K562 (cell line): ENCODE data around the gene FOXO3. TPM values are rescaled to one million over a fixed set of nuclear protein-coding genes. Genes with fewer than 3 reads are reported as not detected.
A peak's percentile ranks its signal among the peaks of the same experiment; 100 is the strongest.

Experiments
- CSDE1 ChIP-seq, 2 experiments: fragments of 450-650 bp; IDR thresholded peaks; 2 replicates each; pipeline ENCODE4 v1.6.1; 2016; ENCODE audit warnings: mild to moderate bottlenecking in 1 of 2
- SNRNP70 ChIP-seq: fragments of 200-400 bp; formaldehyde crosslinking; optimal IDR thresholded peaks from 2 replicates; pipeline ENCODE3; 2017; ENCODE audit warnings: low read depth, low read length
- TRIM25 ChIP-seq: fragments of 450-650 bp; IDR thresholded peaks from 2 replicates; pipeline ENCODE4 v1.7.0; 2016; ENCODE audit warnings: borderline replicate concordance
- ZNF431 ChIP-seq: sonication (generic); formaldehyde crosslinking; IDR thresholded peaks from 2 replicates; pipeline ENCODE4 v1.8.0; 2022; ENCODE audit warnings: mild to moderate bottlenecking, missing genetic modification reagents
- polyA plus RNA-seq, 8 experiments: library from polyadenylated mRNA; depleted of rRNA in 4 of 8; stranded (reverse) in 5 of 8; unstranded in 3 of 8; fragments of >200 nt; fragmentation: Nextera tagmentation in 2 of 8; fragmentation: Illumina TruSeq in 1 of 8; extraction: Ambion mirVana in 2 of 8; extraction: Trizol in 1 of 8; gene quantifications; 2 replicates each; pipeline versions ENCODE4 v1.2.1 to v1.2.3, GENCODE V29; 2011 to 2014; ENCODE audit warnings: inconsistent platforms in 1 of 8, missing spikeins in 1 of 8
- total RNA-seq, 7 experiments: library from RNA; depleted of rRNA in 6 of 7; stranded (reverse); fragments of >200 nt in 6 of 7; fragmentation: Illumina TruSeq in 2 of 7; extraction: Trizol in 2 of 7; gene quantifications; 2 replicates each; pipeline versions ENCODE4 v1.2.1 to v1.2.3, GENCODE V29; 2011 to 2021; ENCODE audit warnings: low replicate concordance in 1 of 7
- TF ChIP-seq, protein P1 (sequence below): sonication (generic); formaldehyde crosslinking; IDR thresholded peaks from 2 replicates; pipeline ENCODE4 v1.4.0; 2020; ENCODE audit warnings: mild to moderate bottlenecking, missing genetic modification reagents
- TF ChIP-seq, protein P2 (sequence below): fragments of 450-650 bp; formaldehyde crosslinking; IDR thresholded peaks from 2 replicates; pipeline ENCODE4 v1.4.0; 2020; ENCODE audit warnings: mild to moderate bottlenecking, moderate library complexity
- TF ChIP-seq, protein P3 (sequence below), 2 experiments: fragments of 450-650 bp in 1 of 2; sonication (generic) in 1 of 2; formaldehyde crosslinking in 1 of 2; IDR thresholded peaks; 2 replicates each; pipeline versions ENCODE4 v1.7.1 to v1.9.0; 2016 to 2022; ENCODE audit warnings: inconsistent platforms in 1 of 2, mild to moderate bottlenecking in 1 of 2, missing genetic modification reagents in 1 of 2
- TF ChIP-seq, protein P4 (sequence below): sonication (generic); IDR thresholded peaks from 2 replicates; pipeline ENCODE4 v1.6.1; 2016

FOXO3 gene
- total and polyA plus RNA-seq, 9 of the 15 experiments (the other 6 are each of a cell fraction or from before 2014, with no cell fraction given), result 3.0 to 14.6 (median 6.0) TPM

DNA sequence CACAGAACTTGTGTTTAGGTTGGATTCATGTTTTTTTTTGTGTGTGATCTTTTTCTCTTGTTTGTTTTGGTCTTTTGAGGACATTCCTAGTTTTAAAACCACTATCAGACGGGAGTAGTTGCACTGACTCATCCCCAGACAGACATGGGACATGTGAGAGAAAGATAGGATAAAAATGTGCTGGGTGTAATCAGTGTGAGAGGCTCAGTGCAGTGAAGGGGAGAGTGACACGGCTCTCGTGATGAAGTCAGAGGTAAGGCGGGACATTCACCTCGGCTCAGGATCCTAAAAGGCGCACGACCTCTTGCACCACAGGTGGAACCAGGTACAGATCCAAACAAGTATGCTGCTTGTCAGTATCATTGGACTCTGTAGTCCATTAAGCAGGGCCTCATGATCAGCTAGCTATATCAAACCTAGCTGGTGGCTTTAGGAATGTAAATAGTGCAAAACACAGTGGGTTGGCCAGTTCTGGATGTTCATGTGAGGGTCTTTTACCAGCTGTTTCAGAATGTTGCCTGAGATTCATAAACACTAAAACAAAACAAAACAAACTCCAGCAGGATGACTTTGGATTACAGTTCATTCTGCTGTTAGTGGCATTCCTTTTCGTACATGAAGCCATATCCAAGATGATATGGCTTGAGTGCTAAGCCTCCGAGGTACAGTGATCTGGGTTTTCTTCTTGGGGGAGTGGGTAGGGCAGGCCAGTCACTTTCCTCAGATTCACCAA lies 18.0 kb downstream of the FOXO3 start (continued):
- TF ChIP-seq, protein P1, sequence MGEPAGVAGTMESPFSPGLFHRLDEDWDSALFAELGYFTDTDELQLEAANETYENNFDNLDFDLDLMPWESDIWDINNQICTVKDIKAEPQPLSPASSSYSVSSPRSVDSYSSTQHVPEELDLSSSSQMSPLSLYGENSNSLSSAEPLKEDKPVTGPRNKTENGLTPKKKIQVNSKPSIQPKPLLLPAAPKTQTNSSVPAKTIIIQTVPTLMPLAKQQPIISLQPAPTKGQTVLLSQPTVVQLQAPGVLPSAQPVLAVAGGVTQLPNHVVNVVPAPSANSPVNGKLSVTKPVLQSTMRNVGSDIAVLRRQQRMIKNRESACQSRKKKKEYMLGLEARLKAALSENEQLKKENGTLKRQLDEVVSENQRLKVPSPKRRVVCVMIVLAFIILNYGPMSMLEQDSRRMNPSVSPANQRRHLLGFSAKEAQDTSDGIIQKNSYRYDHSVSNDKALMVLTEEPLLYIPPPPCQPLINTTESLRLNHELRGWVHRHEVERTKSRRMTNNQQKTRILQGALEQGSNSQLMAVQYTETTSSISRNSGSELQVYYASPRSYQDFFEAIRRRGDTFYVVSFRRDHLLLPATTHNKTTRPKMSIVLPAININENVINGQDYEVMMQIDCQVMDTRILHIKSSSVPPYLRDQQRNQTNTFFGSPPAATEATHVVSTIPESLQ, result no peak
- TF ChIP-seq, protein P2, sequence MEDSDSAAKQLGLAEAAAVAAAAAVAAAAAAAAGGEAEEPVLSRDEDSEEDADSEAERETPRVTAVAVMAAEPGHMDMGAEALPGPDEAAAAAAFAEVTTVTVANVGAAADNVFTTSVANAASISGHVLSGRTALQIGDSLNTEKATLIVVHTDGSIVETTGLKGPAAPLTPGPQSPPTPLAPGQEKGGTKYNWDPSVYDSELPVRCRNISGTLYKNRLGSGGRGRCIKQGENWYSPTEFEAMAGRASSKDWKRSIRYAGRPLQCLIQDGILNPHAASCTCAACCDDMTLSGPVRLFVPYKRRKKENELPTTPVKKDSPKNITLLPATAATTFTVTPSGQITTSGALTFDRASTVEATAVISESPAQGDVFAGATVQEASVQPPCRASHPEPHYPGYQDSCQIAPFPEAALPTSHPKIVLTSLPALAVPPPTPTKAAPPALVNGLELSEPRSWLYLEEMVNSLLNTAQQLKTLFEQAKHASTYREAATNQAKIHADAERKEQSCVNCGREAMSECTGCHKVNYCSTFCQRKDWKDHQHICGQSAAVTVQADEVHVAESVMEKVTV, result no peak
- TF ChIP-seq ZNF431 (CRISPR knock-in tag) (no peak), SNRNP70 (no peak), TRIM25 (no peak), CSDE1 (IDR thresholded peaks at IDR 0.05) (no peak)
- TF ChIP-seq, protein P3, sequence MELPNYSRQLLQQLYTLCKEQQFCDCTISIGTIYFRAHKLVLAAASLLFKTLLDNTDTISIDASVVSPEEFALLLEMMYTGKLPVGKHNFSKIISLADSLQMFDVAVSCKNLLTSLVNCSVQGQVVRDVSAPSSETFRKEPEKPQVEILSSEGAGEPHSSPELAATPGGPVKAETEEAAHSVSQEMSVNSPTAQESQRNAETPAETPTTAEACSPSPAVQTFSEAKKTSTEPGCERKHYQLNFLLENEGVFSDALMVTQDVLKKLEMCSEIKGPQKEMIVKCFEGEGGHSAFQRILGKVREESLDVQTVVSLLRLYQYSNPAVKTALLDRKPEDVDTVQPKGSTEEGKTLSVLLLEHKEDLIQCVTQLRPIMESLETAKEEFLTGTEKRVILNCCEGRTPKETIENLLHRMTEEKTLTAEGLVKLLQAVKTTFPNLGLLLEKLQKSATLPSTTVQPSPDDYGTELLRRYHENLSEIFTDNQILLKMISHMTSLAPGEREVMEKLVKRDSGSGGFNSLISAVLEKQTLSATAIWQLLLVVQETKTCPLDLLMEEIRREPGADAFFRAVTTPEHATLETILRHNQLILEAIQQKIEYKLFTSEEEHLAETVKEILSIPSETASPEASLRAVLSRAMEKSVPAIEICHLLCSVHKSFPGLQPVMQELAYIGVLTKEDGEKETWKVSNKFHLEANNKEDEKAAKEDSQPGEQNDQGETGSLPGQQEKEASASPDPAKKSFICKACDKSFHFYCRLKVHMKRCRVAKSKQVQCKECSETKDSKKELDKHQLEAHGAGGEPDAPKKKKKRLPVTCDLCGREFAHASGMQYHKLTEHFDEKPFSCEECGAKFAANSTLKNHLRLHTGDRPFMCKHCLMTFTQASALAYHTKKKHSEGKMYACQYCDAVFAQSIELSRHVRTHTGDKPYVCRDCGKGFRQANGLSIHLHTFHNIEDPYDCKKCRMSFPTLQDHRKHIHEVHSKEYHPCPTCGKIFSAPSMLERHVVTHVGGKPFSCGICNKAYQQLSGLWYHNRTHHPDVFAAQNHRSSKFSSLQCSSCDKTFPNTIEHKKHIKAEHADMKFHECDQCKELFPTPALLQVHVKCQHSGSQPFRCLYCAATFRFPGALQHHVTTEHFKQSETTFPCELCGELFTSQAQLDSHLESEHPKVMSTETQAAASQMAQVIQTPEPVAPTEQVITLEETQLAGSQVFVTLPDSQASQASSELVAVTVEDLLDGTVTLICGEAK (IDR thresholded peaks at IDR 0.05), result peak; percentile 50; the same call in 1 of the 2 replicates
- TF ChIP-seq, protein P3 (CRISPR knock-in tag; IDR thresholded peaks at IDR 0.05), result no peak
- TF ChIP-seq, protein P4, sequence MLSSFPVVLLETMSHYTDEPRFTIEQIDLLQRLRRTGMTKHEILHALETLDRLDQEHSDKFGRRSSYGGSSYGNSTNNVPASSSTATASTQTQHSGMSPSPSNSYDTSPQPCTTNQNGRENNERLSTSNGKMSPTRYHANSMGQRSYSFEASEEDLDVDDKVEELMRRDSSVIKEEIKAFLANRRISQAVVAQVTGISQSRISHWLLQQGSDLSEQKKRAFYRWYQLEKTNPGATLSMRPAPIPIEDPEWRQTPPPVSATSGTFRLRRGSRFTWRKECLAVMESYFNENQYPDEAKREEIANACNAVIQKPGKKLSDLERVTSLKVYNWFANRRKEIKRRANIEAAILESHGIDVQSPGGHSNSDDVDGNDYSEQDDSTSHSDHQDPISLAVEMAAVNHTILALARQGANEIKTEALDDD, result peak; percentile 48; the same call in 1 of the 2 replicates
